ENCODE results near the gene BANP. TPM values are rescaled to one million over a fixed set of nuclear protein-coding genes. Genes with fewer than 3 reads are reported as not detected.
"Not testable (repeated sequence)": the region's sequence is repeated elsewhere in the genome, so short reads cannot be mapped to it uniquely, and the experiment has no call there.

The BANP gene
- total RNA-seq, 1 experiment from 2014 or later: 22.6 TPM

GRCh38 chr16:87984632-87985267, 33.5 kb downstream of the BANP start:
- ChIA-PET POLR2A (no interaction called here), CTCF (no interaction called here)
- Histone ChIP-seq H3K27me3 (ENCODE audit: control insufficient read depth, insufficient read depth, low read length) (no peaks in the 10 kb centered on the region), H3K36me3 (ENCODE audit: control insufficient read depth, insufficient read depth, low read length) (no peaks in the 10 kb centered on the region; the same call in 1 of the 2 replicates), H3K9me3 (ENCODE audit: control insufficient read depth, insufficient read depth, low read depth, low read length) (no peaks in the 10 kb centered on the region), H3K27ac (ENCODE audit: low read length) (no peak overlapping the region), H3K4me1 (ENCODE audit: control insufficient read depth, insufficient read depth, low read length) (no peaks in the 10 kb centered on the region), H3K4me3 (ENCODE audit: low read depth in 2 of 2, low read length in 2 of 2) (no peak overlapping the region)
- ATAC-seq: no peak
- BruUV-seq (replicated peaks): no TSS peak
- TF ChIP-seq, protein P1, sequence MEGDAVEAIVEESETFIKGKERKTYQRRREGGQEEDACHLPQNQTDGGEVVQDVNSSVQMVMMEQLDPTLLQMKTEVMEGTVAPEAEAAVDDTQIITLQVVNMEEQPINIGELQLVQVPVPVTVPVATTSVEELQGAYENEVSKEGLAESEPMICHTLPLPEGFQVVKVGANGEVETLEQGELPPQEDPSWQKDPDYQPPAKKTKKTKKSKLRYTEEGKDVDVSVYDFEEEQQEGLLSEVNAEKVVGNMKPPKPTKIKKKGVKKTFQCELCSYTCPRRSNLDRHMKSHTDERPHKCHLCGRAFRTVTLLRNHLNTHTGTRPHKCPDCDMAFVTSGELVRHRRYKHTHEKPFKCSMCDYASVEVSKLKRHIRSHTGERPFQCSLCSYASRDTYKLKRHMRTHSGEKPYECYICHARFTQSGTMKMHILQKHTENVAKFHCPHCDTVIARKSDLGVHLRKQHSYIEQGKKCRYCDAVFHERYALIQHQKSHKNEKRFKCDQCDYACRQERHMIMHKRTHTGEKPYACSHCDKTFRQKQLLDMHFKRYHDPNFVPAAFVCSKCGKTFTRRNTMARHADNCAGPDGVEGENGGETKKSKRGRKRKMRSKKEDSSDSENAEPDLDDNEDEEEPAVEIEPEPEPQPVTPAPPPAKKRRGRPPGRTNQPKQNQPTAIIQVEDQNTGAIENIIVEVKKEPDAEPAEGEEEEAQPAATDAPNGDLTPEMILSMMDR (IDR thresholded peaks at IDR 0.05): no peak
- no peak for TF ChIP-seq POLR2AphosphoS5 (IDR thresholded peaks at IDR 0.05; ENCODE audit: low read depth, low read length)
- no peak for TF ChIP-seq SIN3A (IDR thresholded peaks at IDR 0.05; ENCODE audit: borderline replicate concordance, insufficient read depth, low read depth, low read length)
- TF ChIP-seq, protein P2, sequence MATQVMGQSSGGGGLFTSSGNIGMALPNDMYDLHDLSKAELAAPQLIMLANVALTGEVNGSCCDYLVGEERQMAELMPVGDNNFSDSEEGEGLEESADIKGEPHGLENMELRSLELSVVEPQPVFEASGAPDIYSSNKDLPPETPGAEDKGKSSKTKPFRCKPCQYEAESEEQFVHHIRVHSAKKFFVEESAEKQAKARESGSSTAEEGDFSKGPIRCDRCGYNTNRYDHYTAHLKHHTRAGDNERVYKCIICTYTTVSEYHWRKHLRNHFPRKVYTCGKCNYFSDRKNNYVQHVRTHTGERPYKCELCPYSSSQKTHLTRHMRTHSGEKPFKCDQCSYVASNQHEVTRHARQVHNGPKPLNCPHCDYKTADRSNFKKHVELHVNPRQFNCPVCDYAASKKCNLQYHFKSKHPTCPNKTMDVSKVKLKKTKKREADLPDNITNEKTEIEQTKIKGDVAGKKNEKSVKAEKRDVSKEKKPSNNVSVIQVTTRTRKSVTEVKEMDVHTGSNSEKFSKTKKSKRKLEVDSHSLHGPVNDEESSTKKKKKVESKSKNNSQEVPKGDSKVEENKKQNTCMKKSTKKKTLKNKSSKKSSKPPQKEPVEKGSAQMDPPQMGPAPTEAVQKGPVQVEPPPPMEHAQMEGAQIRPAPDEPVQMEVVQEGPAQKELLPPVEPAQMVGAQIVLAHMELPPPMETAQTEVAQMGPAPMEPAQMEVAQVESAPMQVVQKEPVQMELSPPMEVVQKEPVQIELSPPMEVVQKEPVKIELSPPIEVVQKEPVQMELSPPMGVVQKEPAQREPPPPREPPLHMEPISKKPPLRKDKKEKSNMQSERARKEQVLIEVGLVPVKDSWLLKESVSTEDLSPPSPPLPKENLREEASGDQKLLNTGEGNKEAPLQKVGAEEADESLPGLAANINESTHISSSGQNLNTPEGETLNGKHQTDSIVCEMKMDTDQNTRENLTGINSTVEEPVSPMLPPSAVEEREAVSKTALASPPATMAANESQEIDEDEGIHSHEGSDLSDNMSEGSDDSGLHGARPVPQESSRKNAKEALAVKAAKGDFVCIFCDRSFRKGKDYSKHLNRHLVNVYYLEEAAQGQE (IDR thresholded peaks at IDR 0.05; ENCODE audit: insufficient read depth in 1 of 2, low read depth in 2 of 2, low read length in 1 of 2): no peak
- TF ChIP-seq TCF7L2 (IDR thresholded peaks at IDR 0.05; ENCODE audit: low read depth, low read length): no peak
- no peak for DNase-seq (ENCODE audit: low read depth, low spot score)
- intact Hi-C loops (cut with micrococcal nuclease; ENCODE audit: unreplicated experiment): no loop called here
- in situ Hi-C loops (cut with HindIII; ENCODE audit: low pct_unique_long_range_greater_than_20kb, low sequenced_read_pairs): no loop called here

DNA sequence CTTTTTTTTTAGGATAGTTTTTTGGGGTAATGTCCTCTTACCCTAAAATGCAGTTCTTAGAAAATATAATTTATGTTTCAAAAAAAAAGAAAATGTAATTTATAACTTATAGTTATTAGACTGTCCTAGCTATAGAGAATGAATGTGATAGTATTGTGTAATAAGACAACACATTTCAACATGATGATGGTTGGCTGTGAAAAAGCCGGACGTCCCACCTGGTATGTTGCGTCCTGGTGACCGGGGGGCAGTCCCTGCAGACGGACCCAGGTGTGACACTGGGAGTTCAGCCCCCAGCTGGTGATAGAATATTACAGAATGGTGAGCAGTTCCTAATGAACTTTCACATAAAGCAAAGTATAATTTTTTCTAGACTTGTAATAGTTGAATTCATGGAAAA, 34.3 kb downstream of the BANP start:
- ATAC-seq; intact Hi-C loops (cut with micrococcal nuclease; ENCODE audit: unreplicated experiment): not testable (repeated sequence)

DNA sequence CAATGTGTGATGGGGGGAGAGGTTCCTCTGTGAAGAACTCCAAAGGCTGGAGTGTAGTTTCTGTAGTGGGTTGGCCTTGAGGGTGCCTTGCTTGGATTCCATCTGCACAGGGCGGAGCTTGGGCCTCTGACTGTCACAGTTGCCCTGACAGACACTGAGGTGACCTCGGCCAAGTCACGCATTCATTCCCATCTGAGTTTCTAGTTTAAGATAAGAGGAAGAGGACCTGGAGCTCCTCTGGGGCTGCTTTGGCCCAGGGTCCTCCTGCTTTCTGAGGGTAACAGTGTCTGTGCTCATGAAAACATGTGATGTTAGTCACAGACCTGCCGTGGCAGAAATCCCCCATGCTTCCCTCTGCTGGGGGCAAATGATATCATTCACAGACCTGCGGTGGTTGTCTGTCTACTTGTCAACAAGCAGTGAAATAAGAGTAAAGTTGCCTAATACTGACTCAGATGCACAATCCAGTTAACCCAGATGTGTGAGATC, 35.2 kb downstream of the BANP start:
- H3K4me3 ChIP-seq (ENCODE audit: low read depth in 2 of 2, low read length in 2 of 2); H3K27ac ChIP-seq (ENCODE audit: low read length); POLR2A ChIA-PET; H3K27me3 ChIP-seq (ENCODE audit: control insufficient read depth, insufficient read depth, low read length); BruUV-seq (replicated peaks); intact Hi-C loops (cut with micrococcal nuclease; ENCODE audit: unreplicated experiment); ATAC-seq; in situ Hi-C loops (cut with HindIII; ENCODE audit: low pct_unique_long_range_greater_than_20kb, low sequenced_read_pairs); H3K9me3 ChIP-seq (ENCODE audit: control insufficient read depth, insufficient read depth, low read depth, low read length); H3K4me1 ChIP-seq (ENCODE audit: control insufficient read depth, insufficient read depth, low read length); CTCF ChIA-PET; H3K36me3 ChIP-seq (ENCODE audit: control insufficient read depth, insufficient read depth, low read length); DNase-seq (ENCODE audit: low read depth, low spot score): not testable (repeated sequence)

More for the DNA sequence above, 34.3 kb downstream of the BANP start:
- in situ Hi-C loops (cut with HindIII; ENCODE audit: low pct_unique_long_range_greater_than_20kb, low sequenced_read_pairs); H3K36me3 ChIP-seq (ENCODE audit: control insufficient read depth, insufficient read depth, low read length); DNase-seq (ENCODE audit: low read depth, low spot score); H3K27ac ChIP-seq (ENCODE audit: low read length); H3K4me3 ChIP-seq (ENCODE audit: low read depth in 2 of 2, low read length in 2 of 2); H3K4me1 ChIP-seq (ENCODE audit: control insufficient read depth, insufficient read depth, low read length); H3K27me3 ChIP-seq (ENCODE audit: control insufficient read depth, insufficient read depth, low read length); POLR2A ChIA-PET; CTCF ChIA-PET; H3K9me3 ChIP-seq (ENCODE audit: control insufficient read depth, insufficient read depth, low read depth, low read length); BruUV-seq (replicated peaks): not testable (repeated sequence)

DNA sequence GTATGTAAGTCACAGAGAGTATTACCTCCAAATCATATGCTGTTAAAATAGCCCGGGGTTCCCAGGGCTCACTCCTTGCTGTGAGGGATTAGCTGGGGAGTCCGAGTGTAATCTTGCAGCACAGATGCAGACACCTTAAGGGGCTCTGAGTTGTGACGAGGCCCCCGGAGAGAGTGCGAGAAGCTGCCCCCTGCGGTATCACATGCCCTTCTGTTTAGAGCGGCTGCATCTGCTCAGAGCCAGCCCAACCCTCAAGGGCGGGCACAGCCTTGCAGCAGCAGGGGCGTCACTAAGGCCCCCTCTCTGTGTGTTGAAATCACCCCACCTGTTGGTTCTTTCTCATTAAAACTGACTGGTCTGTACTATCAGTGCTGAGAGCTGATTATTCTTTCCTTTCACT, 37.4 kb downstream of the BANP start:
- H3K4me1 ChIP-seq (ENCODE audit: control insufficient read depth, insufficient read depth, low read length); H3K4me3 ChIP-seq (ENCODE audit: low read depth in 2 of 2, low read length in 2 of 2); intact Hi-C loops (cut with micrococcal nuclease; ENCODE audit: unreplicated experiment); H3K27ac ChIP-seq (ENCODE audit: low read length); in situ Hi-C loops (cut with HindIII; ENCODE audit: low pct_unique_long_range_greater_than_20kb, low sequenced_read_pairs); H3K27me3 ChIP-seq (ENCODE audit: control insufficient read depth, insufficient read depth, low read length); H3K36me3 ChIP-seq (ENCODE audit: control insufficient read depth, insufficient read depth, low read length); CTCF ChIA-PET; ATAC-seq; POLR2A ChIA-PET; DNase-seq (ENCODE audit: low read depth, low spot score); BruUV-seq (replicated peaks); H3K9me3 ChIP-seq (ENCODE audit: control insufficient read depth, insufficient read depth, low read depth, low read length): not testable (repeated sequence)

- ATAC-seq; H3K4me1 ChIP-seq (ENCODE audit: control insufficient read depth, insufficient read depth, low read length); DNase-seq (ENCODE audit: low read depth, low spot score); CTCF ChIA-PET; H3K9me3 ChIP-seq (ENCODE audit: control insufficient read depth, insufficient read depth, low read depth, low read length); in situ Hi-C loops (cut with HindIII; ENCODE audit: low pct_unique_long_range_greater_than_20kb, low sequenced_read_pairs); H3K27me3 ChIP-seq (ENCODE audit: control insufficient read depth, insufficient read depth, low read length); H3K36me3 ChIP-seq (ENCODE audit: control insufficient read depth, insufficient read depth, low read length); H3K27ac ChIP-seq (ENCODE audit: low read length); H3K4me3 ChIP-seq (ENCODE audit: low read depth in 2 of 2, low read length in 2 of 2); intact Hi-C loops (cut with micrococcal nuclease; ENCODE audit: unreplicated experiment); POLR2A ChIA-PET; BruUV-seq (replicated peaks): not testable (repeated sequence)
These were observed 39.0 kb downstream of the BANP start for GRCh38 chr16:87990254-87990653.
